ENCODE results near the gene PABPC1L. TPM values are rescaled to one million over a fixed set of nuclear protein-coding genes. Genes with fewer than 3 reads are reported as not detected.

Gene PABPC1L
- total RNA-seq, 1 experiment from 2014 or later = 90.7 TPM

- TF ChIP-seq ERG (CRISPR knock-in tag; IDR thresholded peaks at IDR 0.05) = no peak
- TF ChIP-seq SP1 (CRISPR knock-in tag; conservative IDR thresholded peaks at IDR 0.05) = no peak
- no peak for TF ChIP-seq CTCF (IDR thresholded peaks at IDR 0.05)
- no peak for TF ChIP-seq SMAD4 (CRISPR knock-in tag; IDR thresholded peaks at IDR 0.05)
- no peak for TF ChIP-seq CDX4 (CRISPR knock-in tag; IDR thresholded peaks at IDR 0.05; ENCODE audit: borderline replicate concordance)
- TF ChIP-seq GRHL2 (CRISPR knock-in tag; IDR thresholded peaks at IDR 0.05; ENCODE audit: insufficient replicate concordance, severe bottlenecking) = no peak
- no peak for TF ChIP-seq FOXJ3 (CRISPR knock-in tag; IDR thresholded peaks at IDR 0.05; ENCODE audit: borderline replicate concordance)
These were observed 8.9 kb downstream of the PABPC1L start (continued) for GRCh38 chr20:44918761-44919160.

- H3K4me3 Mint-ChIP-seq = no peak overlapping the region
- DNase-seq (ENCODE audit: low spot score) (no peak), ATAC-seq (no peak)
- no peak overlapping the region for H3K27ac Mint-ChIP-seq
- no peaks in the 10 kb centered on the region for H3K9me3 Mint-ChIP-seq
- H3K36me3 Mint-ChIP-seq = peaks cover 52% of the 10 kb centered on the region
- H3K4me1 Mint-ChIP-seq = no peaks in the 10 kb centered on the region
- ChIA-PET POLR2A (no interaction called here), CTCF (no interaction called here)
- H3K27me3 Mint-ChIP-seq (ENCODE audit: low read depth) = no peaks in the 10 kb centered on the region
- TF ChIP-seq PREB (CRISPR knock-in tag; IDR thresholded peaks at IDR 0.05; ENCODE audit: borderline replicate concordance) (no peak), USF2 (CRISPR knock-in tag; IDR thresholded peaks at IDR 0.05) (no peak), CTCF (IDR thresholded peaks at IDR 0.05) (no peak), ATF3 (CRISPR knock-in tag; conservative IDR thresholded peaks at IDR 0.05) (no peak), ZNF512 (CRISPR knock-in tag; IDR thresholded peaks at IDR 0.05; ENCODE audit: borderline replicate concordance) (no peak), CREB1 (CRISPR knock-in tag; IDR thresholded peaks at IDR 0.05) (no peak), ZNF416 (CRISPR knock-in tag; IDR thresholded peaks at IDR 0.05) (no peak), NFE2L1 (CRISPR knock-in tag; IDR thresholded peaks at IDR 0.05) (no peak), AR (CRISPR knock-in tag; IDR thresholded peaks at IDR 0.05) (no peak), IRF1 (CRISPR knock-in tag; IDR thresholded peaks at IDR 0.05) (no peak), ZNF423 (CRISPR knock-in tag; IDR thresholded peaks at IDR 0.05) (no peak), NFYB (CRISPR knock-in tag; conservative IDR thresholded peaks at IDR 0.05; ENCODE audit: low read depth) (no peak), TCF7 (CRISPR knock-in tag; IDR thresholded peaks at IDR 0.05; ENCODE audit: low read depth) (no peak), ETV6 (CRISPR knock-in tag; IDR thresholded peaks at IDR 0.05) (no peak)
These were observed 11.6 kb downstream of the PABPC1L start for GRCh38 chr20:44921447-44921846.

All from WTC11 (cell line).